Measurements from ENCODE around the gene CSTB.

DNA sequence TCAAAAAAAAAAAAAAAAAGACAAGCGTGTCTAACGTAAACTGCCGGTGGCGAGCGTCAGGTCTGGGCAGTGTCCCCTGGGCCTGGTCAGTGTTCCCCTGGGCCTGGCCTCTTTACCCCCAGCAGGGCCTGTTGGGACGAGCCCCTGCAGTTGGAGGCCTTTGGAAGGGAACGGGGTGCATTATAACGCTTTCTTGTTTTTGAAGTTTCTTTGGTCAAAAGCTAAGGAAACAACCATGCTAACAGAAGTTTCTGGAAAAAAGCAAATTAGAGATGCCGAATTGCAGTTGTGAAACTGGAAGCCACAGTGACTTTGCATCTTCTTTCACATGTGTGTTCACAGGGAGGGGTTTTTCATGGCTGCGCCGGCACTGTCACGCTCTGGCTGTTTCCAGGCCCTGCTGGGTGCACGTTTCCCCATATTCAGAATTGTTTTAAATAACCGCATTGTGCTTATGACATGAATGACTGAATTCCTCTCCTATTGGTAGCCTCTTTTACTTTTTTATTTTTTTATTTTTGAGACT lies 29.2 kb upstream of the CSTB start:
- TF ChIP-seq REST (IDR thresholded peaks at IDR 0.05; ENCODE audit: insufficient read depth in 1 of 2, low read depth in 2 of 2, low read length in 2 of 2), result no peak
- no peak for TF ChIP-seq POLR2AphosphoS5 (IDR thresholded peaks at IDR 0.05; ENCODE audit: low read depth, low read length)
- TF ChIP-seq TAF1 (IDR thresholded peaks at IDR 0.05; ENCODE audit: borderline replicate concordance, insufficient read depth, low read length), result no peak
